CD4-positive, alpha-beta T cell treated with Interleukin-17A for 4 hours (primary cell): ENCODE measurements around the gene LSM14B.
"Not testable (repeated sequence)": the region's sequence is repeated elsewhere in the genome, so short reads cannot be mapped to it uniquely, and the experiment has no call there.

Experiments used
- DNase-seq: peaks from one replicate; pipeline ENCODE4 v3.0.0-alpha.2; 2020; ENCODE audit warnings: mixed read lengths

LSM14B gene

DNA sequence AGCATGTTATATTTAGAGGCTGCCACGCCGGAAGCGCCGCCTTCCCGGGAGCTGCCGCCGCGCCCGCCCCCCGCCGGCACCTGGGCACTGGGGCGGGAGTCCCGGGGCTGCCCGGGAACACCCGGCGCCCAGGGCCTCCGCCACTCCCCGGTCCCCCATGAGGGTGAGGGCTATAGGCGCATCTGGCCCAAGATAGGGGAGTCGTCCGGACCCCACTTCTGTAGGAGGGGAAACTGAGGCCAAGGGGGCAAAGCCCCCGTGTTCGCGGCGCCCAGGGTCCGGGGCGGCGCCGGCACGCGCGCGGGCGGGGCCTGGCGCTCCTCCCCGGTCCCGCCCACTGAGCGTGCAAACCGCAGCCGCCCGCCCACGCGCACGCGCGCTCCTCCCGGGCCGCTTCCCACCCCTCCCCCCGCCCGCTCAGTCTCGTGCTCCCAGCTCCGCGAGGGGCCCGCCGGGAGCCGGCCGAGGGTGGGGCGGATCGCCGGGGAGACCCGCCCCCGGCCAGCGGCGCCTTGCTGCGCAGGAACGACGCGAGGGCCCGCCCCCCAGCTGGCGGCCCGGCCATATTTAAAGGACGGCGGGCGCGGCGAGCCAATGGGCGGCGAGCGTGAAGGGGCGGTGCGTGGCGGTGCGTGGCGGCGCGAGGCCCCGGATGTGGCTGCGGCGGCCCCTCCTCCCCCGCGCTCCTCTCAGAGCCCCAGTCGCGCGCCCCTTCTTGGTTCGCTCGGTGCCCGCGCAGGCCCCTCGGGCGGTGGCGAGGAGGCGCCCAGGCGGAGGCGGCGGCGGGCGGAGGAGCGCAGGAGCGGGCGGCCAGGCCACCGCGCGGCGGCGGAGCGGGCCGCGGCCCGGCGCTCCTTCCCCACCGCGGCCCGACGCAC lies at the start of gene LSM14B:
Gene LSM14B, plus strand, starts transcription at position 700 of the 878 bp plus-strand sequence. CDS start 192 bp downstream, outside the sequence.
- DNase-seq = peak; percentile 99

DNA sequence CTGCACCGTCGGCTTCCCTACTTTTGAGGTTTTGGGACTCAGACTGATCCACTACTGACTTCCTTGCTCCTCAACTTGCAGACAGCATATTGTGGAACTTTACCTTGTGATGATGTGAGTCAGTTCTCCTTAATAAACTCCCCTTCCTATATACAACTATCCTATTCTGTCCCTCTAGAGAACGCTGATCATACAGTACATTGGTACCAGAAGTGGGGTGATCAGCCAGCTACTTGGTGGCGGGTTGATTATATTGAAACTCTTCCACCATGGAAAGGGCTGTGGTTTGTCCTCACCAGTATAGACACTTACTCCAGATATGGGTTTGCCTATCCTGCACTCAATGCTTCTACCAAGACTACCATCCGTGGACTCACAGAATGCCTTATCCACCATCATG lies 49.0 kb upstream of the LSM14B start:
- DNase-seq = no peak

DNA sequence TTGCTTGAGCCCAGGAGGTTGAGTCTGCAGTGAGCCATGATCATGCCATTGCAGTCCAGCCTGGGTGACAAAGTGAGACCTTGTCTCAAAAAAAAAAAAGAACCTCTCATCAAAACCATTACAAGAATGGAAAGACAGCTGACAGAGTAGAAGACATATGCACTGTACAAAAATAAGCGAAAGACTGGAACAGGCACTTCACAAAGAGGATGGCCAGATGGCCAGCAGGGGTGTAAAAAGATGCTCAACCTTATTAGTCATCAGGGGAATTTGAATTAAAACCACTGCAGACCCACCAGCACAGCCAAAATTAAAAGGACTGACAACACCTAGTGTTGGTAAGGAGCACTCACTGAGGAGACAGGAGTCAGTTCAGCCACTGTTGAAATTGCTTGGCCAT lies 43.1 kb upstream of the LSM14B start:
- DNase-seq = no peak

DNA sequence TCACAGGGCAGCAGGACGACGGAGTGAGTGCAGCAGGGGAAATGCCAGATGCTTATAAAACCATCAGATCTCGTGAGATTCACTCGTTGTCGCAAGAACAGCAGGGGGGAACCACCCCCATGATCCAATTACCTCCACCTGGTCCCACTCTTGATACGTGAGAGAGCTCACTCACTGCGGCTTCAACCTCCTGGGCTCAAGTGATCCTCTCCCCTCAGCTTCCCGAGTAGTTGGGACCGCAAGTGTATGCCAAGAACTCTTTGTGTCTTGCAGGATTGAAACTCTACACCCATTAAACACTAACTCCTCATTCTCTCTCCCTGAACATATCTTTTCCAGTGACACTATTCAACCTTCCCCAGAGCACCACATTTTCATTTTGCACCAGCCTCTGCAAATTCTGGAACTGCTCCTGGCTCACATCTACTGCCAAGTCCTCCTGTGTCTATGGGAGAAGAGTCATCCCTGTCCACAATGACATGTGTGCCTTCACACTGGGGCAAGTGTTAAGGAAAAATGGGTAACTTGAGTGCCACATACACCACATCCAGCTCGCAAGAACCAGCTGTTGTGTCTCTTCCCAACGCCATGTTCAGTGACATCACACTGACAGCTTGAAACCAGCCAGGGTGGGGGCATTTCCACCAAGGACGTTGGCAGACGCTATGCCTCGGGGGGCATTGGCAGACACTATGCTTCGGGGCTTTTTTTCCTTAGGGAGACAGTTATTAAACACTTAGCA lies 41.9 kb upstream of the LSM14B start:
- DNase-seq = no peak

DNA sequence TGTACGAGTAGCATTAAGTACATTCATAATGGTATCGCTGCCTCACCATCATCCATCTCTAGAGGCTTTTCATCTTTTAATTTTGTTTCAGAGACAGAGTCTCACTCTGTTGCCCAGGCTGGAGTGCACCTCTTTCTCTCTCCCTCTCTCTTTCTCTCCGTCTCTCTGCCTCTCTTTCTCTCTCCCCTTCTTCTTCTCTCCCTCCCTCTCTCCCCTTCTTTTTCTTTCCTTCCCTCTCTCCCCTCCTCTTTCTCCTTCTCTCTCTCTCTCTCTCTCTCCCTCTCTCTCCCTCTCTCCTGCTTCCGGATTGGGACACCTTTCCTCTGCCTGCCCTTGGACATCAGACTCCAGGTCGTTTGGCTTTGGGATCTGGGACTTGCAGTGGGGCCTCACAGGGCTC lies 39.0 kb upstream of the LSM14B start:
- no peak for DNase-seq

DNA sequence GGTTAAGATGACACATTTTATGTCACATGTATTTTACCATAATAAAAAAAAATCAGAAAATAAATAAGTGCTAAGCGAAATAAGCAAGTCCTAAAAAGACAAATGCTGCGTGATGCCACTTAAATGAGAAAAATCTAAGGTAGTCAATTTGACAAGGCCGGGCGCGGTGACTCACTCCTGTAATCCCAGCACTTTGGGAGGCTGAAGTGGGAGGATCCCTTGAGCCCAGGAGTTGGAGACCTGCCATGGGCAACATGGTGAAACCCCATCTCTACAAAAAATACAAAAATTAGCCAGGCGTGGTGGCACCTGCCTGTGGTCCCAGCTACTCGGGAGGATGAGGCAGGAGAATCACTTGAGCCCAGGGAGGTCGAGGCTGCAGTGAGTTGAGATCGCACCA lies 38.1 kb upstream of the LSM14B start:
- not testable (repeated sequence) for DNase-seq

DNA sequence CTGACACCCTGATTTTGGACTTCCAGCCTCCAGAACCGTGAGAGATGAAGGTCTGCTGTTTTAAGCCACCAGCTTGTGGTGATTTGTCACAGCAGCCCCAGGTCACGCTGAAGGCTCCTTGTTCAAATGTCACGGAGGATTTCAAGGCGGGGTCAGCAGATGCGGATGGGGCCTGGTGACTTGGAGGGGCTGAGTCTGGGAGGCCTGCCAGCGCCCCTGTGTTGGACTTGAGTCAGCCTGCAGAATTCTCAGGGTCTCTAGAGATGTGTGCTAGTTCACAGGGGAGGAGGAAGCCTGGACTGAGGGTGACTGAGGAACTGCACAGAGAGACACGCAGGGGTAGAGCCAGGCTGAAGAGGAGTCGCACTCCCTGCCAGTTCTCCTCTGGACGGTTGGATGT lies 37.1 kb upstream of the LSM14B start:
- DNase-seq = no peak

DNA sequence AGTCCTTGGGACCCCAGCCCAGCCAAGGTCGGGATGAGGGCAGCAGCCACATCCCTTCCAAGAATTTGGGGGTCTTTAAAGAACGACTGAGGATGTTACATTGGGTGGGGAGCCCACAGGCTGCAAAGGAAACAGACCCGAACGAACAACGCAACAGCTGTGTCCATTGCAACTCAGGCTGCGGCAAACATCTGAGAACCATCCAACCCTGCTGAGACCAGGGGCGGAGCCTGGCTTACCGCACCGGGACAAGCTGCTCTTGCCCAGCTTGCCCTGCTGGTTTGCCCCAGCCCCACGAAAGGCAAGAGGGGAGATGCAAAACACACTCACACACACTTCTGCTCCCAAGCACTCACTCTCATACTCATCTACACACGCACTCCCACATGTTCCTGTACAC lies 35.0 kb upstream of the LSM14B start:
- no peak for DNase-seq

DNA sequence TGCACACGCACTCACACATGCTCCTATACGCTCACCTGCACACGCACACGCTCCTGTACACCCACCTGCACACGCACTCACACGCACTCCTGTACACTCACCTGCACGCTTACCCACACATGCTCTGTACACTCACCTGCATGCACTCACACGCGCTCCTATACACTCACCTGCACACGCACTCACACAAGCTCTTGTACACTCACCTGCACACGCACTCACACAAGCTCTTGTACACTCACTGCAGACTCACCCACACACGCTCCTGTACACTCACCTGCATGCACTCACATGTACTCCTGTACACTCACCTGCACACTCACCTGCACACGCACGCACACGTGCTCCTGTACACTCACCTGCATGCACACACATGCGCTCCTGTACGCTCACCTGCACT lies 34.6 kb upstream of the LSM14B start:
- no peak for DNase-seq

DNA sequence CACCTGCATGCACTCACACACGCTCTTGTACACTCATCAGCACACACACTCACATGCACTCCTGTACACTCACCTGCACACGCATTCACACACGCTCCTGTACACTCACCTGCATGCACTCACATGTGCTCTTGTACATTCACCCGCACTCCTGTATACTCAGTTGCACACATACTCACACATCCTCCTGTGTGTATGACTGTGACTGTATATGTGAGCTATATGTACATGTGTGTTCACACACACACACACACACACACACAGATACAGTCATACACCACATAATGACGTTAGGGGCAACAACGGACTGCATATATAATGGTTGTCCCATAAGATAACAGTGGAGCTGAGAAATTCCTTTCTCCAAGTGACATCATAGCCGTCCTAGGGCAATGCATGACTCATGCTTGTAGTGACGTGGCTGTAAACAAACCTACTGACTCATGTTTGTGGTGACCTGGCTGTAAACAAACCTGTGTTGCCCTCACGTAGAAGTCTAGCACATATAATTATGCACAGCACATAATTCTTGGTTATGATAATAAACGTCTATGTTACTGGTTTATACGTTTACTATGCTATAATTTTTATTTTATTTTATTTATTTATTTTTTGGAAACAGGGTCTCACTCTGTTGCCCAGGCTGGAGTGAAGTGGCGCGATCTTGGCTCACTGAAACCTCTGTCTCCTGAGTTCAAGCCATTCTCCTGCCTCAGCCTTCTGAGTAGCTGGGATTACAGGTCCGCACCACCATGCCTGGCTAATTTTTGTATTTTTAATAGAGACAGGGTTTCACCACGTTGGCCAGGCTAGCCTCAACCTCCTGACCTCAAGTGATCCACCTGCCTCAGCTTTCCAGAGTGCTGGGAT lies 33.8 kb upstream of the LSM14B start:
- peak; percentile 13 for DNase-seq

DNA sequence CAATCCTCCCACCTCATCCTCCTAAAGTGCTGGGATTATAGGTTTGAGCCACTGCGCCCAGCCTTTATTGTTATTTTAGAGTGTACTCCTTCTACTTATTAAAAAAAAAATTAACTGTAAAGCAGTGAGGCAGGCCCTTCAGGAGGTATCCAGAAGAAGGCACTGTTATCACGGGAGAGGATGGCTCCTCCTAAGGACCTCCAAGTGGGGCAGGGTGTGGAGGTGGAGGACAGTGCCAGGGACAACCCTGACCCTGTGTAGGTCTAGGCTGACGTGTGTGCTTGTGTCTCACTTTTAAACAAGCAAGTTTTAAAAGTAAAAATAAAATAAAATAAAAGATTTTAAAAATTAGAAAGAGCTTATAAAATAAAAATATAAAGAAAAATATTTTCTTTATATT lies 32.9 kb upstream of the LSM14B start:
- DNase-seq = no peak

DNA sequence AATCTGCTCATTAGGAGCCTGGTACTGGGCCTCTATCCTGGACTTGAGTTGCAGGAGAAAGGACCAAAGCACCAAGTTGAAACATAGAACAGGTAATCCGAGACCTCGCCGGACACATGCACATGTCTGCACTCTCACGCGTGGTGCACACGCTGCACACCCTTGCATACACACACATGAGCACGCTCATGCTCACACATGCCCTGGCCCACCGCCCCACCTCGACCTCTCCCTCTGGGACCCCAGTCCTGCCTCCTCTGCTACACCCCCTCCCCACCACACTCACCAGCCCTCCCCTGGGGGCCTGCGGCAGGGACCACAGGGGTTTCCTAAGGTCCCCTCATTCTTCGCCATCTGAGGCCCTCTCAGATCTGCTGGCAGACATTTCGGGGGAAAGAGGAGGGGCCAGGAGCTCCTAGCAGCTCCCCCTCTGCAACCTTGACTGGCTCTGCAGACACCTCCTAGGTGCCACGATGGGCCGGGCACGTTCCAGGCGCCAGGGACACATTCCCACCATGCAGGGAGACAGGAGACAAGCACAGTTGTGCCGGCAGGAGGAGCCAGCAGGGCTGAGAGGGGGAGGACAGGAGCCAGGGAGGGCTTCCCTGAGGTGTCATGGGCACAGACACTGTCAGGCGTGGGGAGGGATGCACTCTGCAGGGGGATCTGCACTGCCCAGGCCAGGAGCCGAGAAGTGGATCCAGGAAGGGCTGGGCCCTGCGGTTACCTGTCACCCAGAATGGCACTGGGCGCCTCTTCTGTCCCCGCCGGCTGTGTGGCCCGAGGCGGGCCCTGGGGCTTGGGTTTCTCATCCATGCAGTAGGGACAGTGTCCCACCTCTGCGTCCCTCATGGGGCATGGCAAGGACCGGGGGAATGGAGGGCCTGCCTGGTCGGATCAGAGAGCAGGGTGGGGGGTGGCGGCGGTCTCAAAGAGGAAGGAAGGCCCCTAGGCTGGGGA lies 25.6 kb upstream of the LSM14B start:
- DNase-seq = no peak

DNA sequence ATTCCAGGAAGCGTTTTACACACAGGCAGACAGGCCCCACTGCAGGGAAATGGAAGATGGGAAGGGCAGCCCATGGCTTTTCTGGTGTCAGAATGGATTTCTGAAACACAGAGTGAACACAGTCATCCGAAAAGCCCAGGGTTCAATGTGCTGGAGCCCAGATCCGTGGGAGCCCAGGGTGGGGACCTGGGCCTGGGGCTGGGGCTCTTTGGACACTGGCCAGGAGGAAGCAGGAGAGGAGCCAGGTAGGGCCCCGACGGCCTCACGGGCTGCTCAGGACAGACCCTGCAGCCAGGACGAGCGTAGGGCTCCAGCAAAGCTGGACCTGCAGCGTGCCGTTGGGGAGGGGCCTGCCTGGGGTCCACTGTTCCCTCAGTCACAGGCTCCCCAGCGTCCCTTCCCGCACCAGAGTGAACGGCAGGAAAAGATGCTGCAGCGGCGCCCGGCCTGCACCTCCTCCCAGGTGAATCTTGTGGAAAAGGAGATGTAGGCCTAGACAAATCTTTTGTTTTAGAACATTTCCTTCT lies 24.3 kb upstream of the LSM14B start:
- DNase-seq = no peak

DNA sequence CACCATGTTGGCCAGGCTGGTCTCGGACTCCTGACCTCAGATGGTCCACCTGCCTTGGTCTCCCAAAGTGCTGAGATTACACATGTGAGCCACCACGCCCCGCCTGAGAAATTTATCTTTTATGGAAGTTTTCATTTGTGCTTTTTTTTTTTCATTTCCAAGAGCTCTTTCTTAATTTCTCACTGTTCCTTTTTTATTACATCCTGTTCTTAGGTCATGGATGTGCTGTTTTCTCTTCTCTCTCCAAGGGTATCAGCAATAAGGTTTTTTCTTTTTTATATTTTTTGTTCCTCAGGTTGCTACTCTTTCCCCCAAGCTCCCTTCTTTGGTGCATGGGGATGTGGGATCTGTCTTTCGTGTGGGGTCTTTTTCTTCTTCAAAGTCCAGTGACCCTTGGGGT lies 21.2 kb upstream of the LSM14B start:
- no peak for DNase-seq

DNA sequence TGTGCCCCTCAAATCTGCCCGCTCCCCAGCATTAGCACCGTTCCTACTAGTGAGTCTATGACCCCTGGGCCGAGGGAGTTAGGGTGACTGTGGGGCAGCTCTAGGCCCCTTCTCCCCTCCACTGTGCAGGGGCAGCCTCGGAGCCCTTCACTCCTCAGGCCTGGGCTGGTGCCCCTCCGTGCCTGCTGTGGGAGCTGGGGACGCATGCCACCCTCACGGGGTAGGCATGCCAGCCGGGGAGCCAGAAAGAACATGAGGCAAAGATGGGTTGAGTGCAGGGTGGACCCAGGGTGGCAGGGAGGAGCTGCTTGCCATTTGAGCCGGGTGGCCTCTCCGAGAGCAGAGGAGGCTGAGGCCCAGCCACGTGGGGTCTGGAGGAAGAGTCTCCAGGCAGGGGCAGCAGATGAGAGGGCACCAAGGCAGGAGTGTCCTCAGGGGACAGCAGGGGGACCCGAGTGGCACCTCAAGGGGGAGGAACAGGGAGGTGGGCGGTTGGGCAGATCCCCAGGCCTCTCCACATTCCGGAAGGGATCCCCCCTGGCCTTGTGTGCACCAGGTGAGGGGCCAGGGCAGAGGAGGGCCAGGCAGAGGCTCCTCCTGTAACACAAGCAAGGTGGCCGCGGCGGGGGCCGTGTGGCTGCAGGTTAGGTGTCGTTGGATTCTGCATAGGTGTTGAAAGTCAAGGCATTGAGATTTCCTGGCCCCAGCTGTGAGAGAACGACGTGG lies 18.6 kb upstream of the LSM14B start:
- no peak for DNase-seq

DNA sequence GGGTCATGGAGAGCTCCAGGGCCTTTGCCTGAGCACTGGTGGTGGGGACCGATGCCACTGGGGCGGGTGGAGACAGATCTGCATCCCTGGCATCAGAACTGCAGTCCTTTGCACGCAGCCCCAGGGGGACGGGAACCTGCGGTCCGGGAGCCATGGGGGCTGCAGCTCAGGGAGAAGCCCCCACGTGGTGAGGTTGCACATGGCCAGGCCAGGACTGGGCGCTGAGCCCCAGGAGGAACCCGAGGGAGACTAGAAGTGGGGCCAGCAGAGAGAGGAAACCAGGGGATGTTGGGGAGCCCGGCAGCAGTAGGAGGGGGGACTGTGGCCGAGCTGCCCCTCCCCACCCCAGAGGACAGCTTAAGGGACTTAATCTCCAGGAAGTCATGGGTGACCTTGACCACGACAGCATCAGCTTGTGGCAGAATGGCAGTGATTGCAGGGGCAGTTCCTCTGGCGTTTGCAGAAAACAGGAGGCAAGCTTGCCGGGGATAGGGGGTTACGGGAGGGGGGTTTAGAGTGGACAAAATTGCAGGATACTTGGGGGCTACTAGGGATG lies 18.0 kb upstream of the LSM14B start:
- DNase-seq = no peak

DNA sequence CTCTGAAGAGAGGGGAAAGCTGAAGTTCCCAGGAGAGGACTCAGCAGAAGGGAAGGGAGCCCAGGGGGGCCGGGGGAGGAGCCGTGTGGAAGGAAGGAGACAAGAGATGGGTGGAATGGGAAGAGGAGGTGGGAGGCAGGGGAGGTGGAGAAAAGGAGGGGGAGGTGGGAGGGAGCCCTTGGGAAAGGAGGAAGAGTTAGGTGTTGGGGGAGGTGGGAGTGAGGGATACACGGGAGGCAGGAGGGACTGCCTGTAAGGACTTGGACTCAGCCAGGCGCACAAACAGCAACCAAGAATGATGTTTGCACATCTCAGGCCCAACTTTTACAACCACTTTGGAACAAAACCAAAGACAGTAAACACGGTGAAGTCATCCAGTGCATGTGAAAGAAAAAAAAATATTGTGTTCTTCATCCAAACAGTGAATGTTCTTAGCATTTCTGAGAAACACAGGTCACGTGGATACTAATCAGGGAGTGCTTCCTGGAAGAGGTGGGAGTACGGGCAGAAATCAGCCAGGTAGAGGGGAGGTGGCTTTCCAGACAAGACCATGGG lies 17.4 kb upstream of the LSM14B start:
- no peak for DNase-seq

DNA sequence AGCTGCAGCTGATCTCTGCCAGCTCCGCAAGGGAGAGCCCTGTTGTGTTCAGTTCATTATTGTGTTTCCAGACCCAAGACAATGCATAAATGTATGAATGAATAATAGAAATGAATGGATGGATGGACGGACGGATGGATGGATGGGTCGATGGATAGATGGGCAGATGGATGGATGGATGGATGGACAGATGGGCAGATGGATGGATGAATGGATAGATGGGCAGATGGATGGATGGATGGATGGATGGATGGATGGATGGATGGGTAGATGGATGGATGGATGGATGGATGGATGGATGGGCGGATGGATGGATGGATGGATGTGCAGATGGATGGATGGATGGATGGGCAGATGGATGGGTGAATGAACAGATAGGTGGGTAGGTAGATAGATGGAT lies 16.7 kb upstream of the LSM14B start:
- DNase-seq = no peak

DNA sequence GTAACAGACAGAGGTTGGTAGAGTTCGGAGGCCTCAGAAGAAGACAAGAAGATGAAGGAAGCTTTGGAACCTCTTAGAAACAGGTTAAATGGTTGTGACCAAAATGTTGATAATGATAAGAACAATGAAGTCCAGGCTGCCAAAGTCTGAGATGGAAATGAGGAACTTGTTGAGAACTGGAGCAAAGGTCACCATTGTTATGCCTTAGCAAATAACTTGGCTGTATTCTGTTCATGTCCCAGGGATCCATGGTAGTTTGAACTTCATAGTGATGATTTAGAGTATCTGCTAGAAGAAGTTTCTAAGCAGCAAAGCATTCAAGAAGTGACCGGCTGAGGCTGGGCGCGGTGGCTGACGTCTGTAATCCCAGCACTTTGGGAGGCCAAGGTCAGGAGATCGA lies 11.1 kb upstream of the LSM14B start:
- DNase-seq = no peak

DNA sequence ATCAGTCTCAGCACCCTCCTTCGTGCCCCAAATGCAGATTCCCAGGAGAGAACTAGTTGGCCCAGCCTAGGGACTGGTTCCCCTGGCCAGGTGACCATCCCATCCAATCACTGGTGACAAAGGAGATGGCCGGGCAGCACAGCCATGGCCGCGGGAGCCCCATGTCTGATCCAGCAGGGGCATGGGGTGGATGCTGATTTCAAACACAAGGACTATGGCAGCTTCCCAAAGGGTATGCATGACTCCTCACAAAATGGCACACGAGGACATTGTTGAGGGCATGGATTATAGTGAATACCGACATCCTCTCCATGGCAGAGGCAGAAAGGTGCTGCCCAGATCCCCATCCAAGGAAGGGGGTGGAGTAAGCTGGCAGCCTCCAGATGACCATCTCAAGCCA lies 9.9 kb upstream of the LSM14B start:
- no peak for DNase-seq
